ENCODE data around the gene INPP5B. TPM values are rescaled to one million over a fixed set of nuclear protein-coding genes. Genes with fewer than 3 reads are reported as not detected.

The INPP5B gene
- total and polyA plus RNA-seq, 7 donors = 3.8 to 12.8 (median 6.7) TPM

DNA sequence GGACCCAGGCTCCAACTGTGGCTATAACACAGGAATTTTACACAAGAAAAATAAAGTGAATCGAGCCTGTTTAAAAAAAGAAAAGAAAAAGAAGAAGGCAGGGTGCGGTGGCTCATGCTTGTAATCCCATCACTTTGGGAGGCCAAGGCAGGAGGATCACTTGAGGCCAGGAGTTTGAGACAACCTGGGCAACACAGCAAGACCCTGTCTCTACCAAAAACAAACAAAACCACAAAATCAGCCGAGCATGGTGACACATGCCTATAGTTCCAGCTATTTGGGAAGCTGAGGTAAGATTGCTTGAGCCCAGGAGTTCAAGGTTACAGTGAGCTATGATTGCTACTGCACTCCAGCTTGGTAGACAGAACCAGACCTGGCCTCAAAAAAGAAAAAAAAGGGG is 105.2 kb downstream of the INPP5B start:
- no peak for DNase-seq
- H3K9me3 ChIP-seq = no peaks in the 10 kb centered on the region
- 90 to 93% (median 91%) methylated on average over 3 of the region's 3 CpGs for WGBS, 3 donors
- H3K27me3 ChIP-seq (ENCODE audit: insufficient read depth in 3 of 3, low read length in 2 of 3) = no peaks in the 10 kb centered on the region
- H3K36me3 ChIP-seq (ENCODE audit: insufficient read depth in 1 of 2, low read depth in 1 of 2) = peaks cover 6 to 40% of the 10 kb centered on the region in 2 donors
- H3K4me3 ChIP-seq = no peak overlapping the region
- no peak overlapping the region for H3K27ac ChIP-seq
- no peak for ATAC-seq
- intact Hi-C loops (cut with DNase I) = no loop called here
- peaks cover 4% of the 10 kb centered on the region for H3K4me1 ChIP-seq
- TF ChIP-seq, protein P1, sequence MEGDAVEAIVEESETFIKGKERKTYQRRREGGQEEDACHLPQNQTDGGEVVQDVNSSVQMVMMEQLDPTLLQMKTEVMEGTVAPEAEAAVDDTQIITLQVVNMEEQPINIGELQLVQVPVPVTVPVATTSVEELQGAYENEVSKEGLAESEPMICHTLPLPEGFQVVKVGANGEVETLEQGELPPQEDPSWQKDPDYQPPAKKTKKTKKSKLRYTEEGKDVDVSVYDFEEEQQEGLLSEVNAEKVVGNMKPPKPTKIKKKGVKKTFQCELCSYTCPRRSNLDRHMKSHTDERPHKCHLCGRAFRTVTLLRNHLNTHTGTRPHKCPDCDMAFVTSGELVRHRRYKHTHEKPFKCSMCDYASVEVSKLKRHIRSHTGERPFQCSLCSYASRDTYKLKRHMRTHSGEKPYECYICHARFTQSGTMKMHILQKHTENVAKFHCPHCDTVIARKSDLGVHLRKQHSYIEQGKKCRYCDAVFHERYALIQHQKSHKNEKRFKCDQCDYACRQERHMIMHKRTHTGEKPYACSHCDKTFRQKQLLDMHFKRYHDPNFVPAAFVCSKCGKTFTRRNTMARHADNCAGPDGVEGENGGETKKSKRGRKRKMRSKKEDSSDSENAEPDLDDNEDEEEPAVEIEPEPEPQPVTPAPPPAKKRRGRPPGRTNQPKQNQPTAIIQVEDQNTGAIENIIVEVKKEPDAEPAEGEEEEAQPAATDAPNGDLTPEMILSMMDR (IDR thresholded peaks at IDR 0.05) = no peak

DNA sequence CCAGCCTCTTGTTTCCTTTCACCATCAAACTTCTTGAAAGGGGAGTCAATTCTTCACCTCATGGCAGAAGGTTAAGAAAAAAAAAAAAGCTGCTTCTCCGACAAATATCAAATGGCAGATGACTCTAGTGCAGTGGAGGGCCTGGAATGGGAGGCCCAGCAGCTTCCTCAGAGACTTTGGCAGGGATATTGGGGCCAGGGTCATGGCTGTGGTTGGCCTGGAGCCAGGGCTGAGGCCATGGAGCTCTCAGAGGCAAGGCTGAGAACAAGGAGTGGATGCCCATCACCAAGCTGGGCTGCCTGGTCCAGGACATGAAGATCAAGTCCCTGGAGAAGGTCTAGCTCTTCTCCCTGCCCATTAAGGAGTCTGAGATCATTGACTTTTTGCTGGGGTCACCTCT is 106.1 kb downstream of the INPP5B start:
- WGBS, 3 donors = 61 to 81% (median 62%) methylated on average over 1 of the region's 1 CpG
- H3K36me3 ChIP-seq (ENCODE audit: insufficient read depth in 1 of 2, low read depth in 1 of 2) = peaks cover 6 to 44% of the 10 kb centered on the region in 2 donors
- no peaks in the 10 kb centered on the region for H3K27me3 ChIP-seq (ENCODE audit: insufficient read depth in 3 of 3, low read length in 2 of 3)
- no peak overlapping the region for H3K27ac ChIP-seq
- H3K4me1 ChIP-seq = no peaks in the 10 kb centered on the region
- H3K9me3 ChIP-seq = no peaks in the 10 kb centered on the region
- intact Hi-C loops (cut with DNase I) = no loop called here
- TF ChIP-seq, protein P1 (IDR thresholded peaks at IDR 0.05) = no peak
- ATAC-seq = no peak
- H3K4me3 ChIP-seq = no peak overlapping the region
- DNase-seq = no peak

DNA sequence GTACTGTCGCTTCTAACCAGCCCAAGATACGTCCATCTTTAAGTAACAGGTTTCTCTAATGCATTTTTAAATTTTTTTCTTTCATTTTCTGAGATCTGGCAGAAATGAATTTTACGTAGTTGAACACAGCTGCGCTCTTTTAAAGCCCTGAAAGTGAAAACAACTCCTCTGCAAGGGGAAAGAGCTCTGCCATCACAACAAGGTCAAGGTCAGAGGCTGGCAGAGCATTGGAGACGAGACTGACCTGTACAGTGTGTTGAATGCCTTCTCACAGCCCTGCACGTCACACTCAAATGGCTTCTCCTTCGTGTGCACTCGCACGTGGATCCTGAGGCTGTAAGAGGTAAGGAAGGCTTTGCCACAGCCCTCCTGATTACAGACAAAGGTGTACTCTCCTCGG is 107.2 kb downstream of the INPP5B start:
- Histone ChIP-seq H3K27ac (no peak overlapping the region), H3K36me3 (ENCODE audit: insufficient read depth in 1 of 2, low read depth in 1 of 2) (peaks cover 7 to 54% of the 10 kb centered on the region in 2 donors), H3K4me3 (no peak overlapping the region), H3K9me3 (no peaks in the 10 kb centered on the region), H3K27me3 (ENCODE audit: insufficient read depth in 3 of 3, low read length in 2 of 3) (no peaks in the 10 kb centered on the region), H3K4me1 (no peaks in the 10 kb centered on the region)
- intact Hi-C loops (cut with DNase I) = no loop called here
- TF ChIP-seq, protein P1 (IDR thresholded peaks at IDR 0.05) = no peak
- WGBS, 3 donors = 92 to 93% (median 92%) methylated on average over 10 of the region's 10 CpGs
- DNase-seq (no peak), ATAC-seq (no peak)

DNA sequence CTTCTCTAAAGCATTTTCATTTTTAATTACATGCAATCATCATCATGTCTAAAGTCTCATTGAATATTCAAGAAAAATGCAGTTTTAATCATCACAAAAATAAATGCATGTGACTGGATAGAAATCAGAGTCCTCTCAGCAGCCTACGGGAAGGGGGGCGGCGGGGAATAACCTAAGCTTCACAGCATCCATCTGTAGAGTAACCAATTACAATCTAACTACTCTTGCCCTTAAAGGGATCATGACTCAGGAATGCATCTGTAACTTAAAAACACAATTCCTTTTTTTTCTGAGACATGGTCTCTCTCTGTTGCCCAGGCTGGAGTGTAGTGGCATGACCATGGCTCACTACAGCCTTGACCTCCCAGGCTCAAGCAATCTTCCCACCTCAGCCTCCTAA is 110.1 kb downstream of the INPP5B start:
- no peaks in the 10 kb centered on the region for H3K9me3 ChIP-seq
- H3K27me3 ChIP-seq (ENCODE audit: insufficient read depth in 3 of 3, low read length in 2 of 3) = no peaks in the 10 kb centered on the region
- H3K27ac ChIP-seq = no peak overlapping the region
- ATAC-seq (no peak), DNase-seq (no peak)
- TF ChIP-seq, protein P1 (IDR thresholded peaks at IDR 0.05) = no peak
- H3K4me1 ChIP-seq = no peaks in the 10 kb centered on the region
- no peak overlapping the region for H3K4me3 ChIP-seq
- peaks cover 9 to 83% of the 10 kb centered on the region in 2 donors for H3K36me3 ChIP-seq (ENCODE audit: insufficient read depth in 1 of 2, low read depth in 1 of 2)
- WGBS, 3 donors = 58 to 98% (median 88%) methylated on average over 3 of the region's 3 CpGs
- intact Hi-C loops (cut with DNase I) = no loop called here

DNA sequence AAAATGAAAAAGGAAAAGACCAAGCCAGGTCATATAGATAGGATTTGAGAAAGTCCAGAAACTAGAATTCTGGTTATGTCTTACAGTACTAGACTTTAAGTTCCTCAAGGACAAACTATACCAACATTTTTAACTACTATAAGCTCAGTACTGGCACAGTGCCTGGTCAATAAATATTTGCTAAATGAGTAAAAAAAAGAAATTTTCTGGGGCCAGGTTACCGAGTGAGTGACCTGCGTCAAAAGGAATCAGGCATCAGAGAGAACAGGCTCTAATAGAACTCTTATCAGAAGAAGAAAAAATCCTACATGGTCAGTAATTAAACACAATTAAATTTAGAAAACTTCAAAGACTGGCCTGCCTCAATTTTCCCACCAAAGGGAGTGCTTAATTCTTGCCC is 115.0 kb downstream of the INPP5B start:
- intact Hi-C loops (cut with DNase I) = no loop called here
- no peaks in the 10 kb centered on the region for H3K4me1 ChIP-seq
- 87 to 96% (median 89%) methylated on average over 2 of the region's 2 CpGs for WGBS, 3 donors
- H3K36me3 ChIP-seq (ENCODE audit: insufficient read depth in 1 of 2, low read depth in 1 of 2) = peaks cover 7 to 92% of the 10 kb centered on the region in 2 donors
- TF ChIP-seq, protein P1 (IDR thresholded peaks at IDR 0.05) = no peak
- H3K4me3 ChIP-seq = no peak overlapping the region
- H3K9me3 ChIP-seq = no peaks in the 10 kb centered on the region
- H3K27me3 ChIP-seq (ENCODE audit: insufficient read depth in 3 of 3, low read length in 2 of 3) = no peaks in the 10 kb centered on the region
- no peak for ATAC-seq
- no peak overlapping the region for H3K27ac ChIP-seq
- no peak for DNase-seq

Measured in psoas muscle (tissue), 8 donors.